HG03196 (cell line): Measurements from ENCODE around the gene OR8D2.
"Not testable (repeated sequence)": the region's sequence is repeated elsewhere in the genome, so short reads cannot be mapped to it uniquely, and the experiment has no call there.

Experiments used
- ATAC-seq: cut with Tn5 transposase; IDR thresholded peaks from one replicate; pipeline ENCODE4 v1.9.1; 2021; ENCODE audit not compliant: unreplicated experiment

Gene OR8D2

DNA sequence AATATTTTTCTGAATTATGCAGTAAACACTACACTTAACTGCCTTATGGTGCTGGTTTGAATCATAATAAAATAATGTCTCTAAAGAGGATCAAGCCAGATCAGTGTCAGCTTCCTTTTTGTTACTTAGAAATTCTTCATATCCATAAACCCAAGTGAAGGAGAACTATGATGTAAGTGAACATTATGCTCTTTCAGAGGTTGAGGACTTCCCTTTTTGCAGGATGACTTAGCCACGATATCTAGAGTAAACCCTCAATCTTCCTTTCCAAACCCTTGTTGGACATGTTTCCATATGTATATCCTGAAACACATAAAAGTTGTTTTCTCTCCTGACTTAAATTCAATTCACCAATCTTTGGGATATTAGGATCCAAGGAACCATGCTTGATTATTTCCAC, 25.3 kb downstream of the OR8D2 start:
- no peak for ATAC-seq

DNA sequence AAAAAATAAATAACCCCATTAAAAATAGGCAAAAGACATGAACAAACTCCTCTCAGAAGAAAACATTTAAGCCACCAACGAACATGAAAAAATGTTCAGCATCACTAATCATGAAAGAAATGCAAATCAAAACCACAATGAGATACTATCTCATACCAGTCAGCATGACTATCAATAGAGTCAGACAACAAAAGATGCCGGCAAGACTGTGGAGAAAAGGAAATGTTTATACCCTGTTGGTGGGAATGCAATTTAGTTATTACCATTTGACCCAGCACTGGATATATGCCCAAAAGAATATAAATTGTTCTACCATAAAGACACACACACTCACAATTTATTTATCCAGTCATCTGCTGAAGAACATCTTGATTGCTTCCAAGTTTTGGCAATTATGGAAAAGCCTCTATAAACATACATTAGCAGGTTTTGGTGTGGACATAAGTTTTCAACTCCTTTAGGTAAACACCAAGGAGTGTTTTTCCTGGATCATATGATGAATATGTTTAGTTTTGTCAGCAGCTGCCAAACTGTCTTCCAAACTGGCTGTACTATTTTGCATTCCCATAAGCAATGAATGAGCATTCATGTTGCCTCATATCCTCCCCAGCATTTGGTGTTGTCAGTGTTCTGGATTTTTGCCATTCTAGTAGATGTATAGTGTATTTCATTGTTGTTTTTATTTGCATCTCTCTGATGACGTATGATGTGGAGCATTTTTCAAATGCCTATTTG, 34.2 kb downstream of the OR8D2 start:
- ATAC-seq = no peak

DNA sequence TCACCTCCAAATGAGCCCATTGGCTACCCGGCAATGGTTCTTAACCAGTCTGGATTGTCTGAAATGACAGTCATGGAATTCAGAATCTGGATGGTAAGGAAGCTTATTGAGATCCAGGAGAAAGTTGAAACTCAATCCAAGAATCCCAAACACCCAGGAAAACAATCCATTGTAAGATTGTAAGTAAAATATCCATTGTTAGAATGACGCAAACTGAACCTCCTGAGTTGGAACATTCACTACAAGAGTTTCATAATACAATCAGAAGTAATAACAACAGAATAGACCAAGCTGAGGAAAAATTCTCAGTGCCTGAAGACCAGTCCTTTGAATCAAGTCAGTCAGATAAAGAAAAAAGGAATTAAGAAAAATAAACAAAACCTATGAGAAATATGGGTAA, 41.7 kb downstream of the OR8D2 start:
- ATAC-seq = no peak

DNA sequence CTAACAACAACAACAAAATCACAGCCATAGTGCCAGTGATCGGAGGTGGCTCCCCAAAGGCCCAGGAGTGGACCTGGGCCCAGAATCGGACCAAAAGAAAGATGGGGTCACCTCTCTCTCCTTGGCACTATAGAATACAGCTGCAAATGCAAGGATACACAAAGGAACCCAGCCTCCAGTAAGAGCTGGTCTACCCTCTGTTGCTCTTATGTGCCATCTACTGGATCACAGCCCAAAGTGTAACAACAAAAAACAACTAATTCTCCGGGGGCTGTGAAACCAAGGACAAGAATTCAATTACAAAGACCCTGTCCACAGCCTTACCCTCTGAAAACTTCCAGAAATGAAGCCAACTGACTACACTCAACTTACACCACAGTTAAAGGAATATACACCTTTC, 42.2 kb downstream of the OR8D2 start:
- no peak for ATAC-seq

DNA sequence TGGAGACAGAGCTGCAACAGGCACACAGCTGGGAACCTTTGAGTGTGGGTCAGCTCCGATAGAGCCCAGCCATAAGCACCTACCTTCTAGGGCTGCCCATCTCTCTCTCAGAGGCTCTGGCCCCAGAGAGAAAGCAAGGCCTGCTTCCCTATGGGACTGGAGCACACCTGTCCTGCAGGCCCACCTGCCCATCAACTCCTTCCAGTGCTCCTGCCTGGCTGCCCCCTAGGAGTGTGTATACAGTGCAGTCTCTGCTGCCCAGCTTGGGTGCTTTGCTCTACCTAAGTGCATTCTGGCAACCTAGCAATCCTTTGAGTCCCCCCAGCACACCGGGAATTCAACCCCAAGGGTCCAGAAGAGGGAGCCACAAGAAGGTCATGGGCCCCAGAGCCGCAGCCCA, 42.8 kb downstream of the OR8D2 start:
- no peak for ATAC-seq

DNA sequence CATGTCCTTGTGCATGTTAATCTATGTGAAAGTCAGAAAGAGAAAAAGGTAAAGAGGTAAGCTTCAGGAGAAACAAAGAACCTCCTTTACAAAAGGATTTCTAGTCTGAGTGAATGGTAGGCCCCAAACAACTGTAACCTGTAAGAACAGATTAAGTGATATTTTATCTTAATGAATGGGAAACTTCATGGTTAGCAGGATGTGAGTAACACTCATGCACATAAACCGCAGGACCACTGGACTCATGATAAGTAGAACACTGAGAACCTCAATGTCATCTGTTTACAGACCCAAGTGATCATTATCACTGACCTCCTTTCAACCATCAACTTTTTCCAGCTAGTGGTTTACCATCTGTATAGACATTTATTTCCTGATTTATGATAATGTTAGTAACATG, 43.9 kb downstream of the OR8D2 start:
- ATAC-seq = no peak

DNA sequence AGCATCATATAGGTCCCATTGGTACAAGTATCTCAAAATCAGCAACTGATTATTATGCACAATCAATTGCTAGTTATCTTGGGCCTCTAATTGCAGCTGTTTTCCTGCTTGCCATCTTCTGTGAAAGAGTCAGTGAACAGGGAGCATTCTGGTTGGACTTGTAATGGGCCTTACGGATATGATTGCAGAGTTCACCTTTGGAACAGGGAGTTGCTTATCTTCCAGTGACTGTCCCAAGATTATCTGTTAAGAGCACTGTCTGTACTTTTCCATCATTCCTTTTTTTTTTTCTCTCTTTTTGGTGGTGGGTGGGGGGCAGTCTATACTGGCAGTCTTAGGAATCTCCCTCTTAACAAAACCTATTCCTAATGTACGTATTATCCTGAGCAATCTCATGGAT, 46.0 kb downstream of the OR8D2 start:
- ATAC-seq = no peak

DNA sequence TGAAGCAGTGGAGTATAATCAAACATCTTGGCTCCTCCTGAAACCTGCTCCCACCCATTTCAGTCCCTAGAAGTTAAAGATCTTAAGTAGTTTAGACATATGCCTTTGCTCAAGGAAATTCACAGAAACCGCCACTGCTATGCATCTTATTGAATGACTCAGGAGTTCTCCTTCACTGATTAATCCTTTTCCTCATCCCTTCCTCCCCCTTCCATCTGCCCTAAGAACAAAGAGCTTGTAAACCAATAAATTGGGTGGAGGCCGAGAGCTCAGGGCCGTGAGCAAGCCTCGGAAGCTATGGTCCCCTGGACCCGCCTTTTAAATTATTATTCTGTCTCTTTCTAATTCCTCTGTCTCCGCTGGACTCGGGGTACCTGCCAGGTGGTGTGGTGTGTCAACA, 49.1 kb downstream of the OR8D2 start:
- not testable (repeated sequence) for ATAC-seq
